Kidney epithelial cell (primary cell): Measurements from ENCODE around the gene NLRP8. TPM values are rescaled to one million over a fixed set of nuclear protein-coding genes. Genes with fewer than 3 reads are reported as not detected.

Experiments
- DNase-seq: peaks from one replicate; pipeline ENCODE4 v3.0.0-alpha.2; 2010; ENCODE audit warnings: low read depth
- H3K27me3 ChIP-seq: 2 replicates; pipeline ENCODE4 v1.6.0; 2011; ENCODE audit warnings: low read length; ENCODE audit not compliant: control insufficient read depth, insufficient read depth
- H3K36me3 ChIP-seq: 2 replicates; pipeline ENCODE4 v1.5.1; 2011; ENCODE audit warnings: low read length; ENCODE audit not compliant: control insufficient read depth, insufficient read depth
- H3K4me3 ChIP-seq: 2 replicates; pipeline ENCODE4 v1.5.1; 2011; ENCODE audit warnings: low read depth, mild to moderate bottlenecking, control low read depth, low read length
- CTCF ChIP-seq: IDR thresholded peaks from 2 replicates; pipeline ENCODE4 v1.5.1; 2011; ENCODE audit warnings: mild to moderate bottlenecking, moderate library complexity, low read length, control low read depth, inconsistent platforms; ENCODE audit not compliant: insufficient read depth, poor library complexity, severe bottlenecking
- total RNA-seq: library from RNA; depleted of rRNA; stranded (reverse); fragments of >200 nt; gene quantifications from 2 replicates; pipeline ENCODE4 v1.2.3, GENCODE V29; 2015

Gene NLRP8
- total RNA-seq, 1 donor from 2014 or later, result not detected

GRCh38 chr19:55956431-55956830, 8.8 kb downstream of the NLRP8 start:
- H3K4me3 ChIP-seq, result no peak overlapping the region
- H3K36me3 ChIP-seq, result no peaks in the 10 kb centered on the region
- no peak for TF ChIP-seq CTCF
- no peaks in the 10 kb centered on the region for H3K27me3 ChIP-seq
- DNase-seq, result no peak

- DNase-seq, result peak; percentile 47
- no peak for TF ChIP-seq CTCF
- no peaks in the 10 kb centered on the region for H3K36me3 ChIP-seq
- no peak overlapping the region for H3K4me3 ChIP-seq
- H3K27me3 ChIP-seq, result no peaks in the 10 kb centered on the region
Measured at GRCh38 chr19:55958356-55958755, 10.7 kb downstream of the NLRP8 start.

- Histone ChIP-seq H3K27me3 (no peaks in the 10 kb centered on the region), H3K36me3 (no peaks in the 10 kb centered on the region), H3K4me3 (no peak overlapping the region)
- no peak for TF ChIP-seq CTCF
- DNase-seq, result no peak
Measured at GRCh38 chr19:55959996-55960675, 12.5 kb downstream of the NLRP8 start.

- no peak overlapping the region for H3K4me3 ChIP-seq
- no peak for TF ChIP-seq CTCF
- DNase-seq, result no peak
- H3K27me3 ChIP-seq, result no peaks in the 10 kb centered on the region
- H3K36me3 ChIP-seq, result no peaks in the 10 kb centered on the region
Measured at GRCh38 chr19:55962186-55962585, 14.6 kb downstream of the NLRP8 start.

- DNase-seq, result no peak
- no peak for TF ChIP-seq CTCF
- H3K27me3 ChIP-seq, result no peaks in the 10 kb centered on the region
Measured at GRCh38 chr19:55973982-55974381, 26.4 kb downstream of the NLRP8 start.

GRCh38 chr19:55980415-55980814, 32.8 kb downstream of the NLRP8 start:
- Histone ChIP-seq H3K36me3 (no peaks in the 10 kb centered on the region), H3K4me3 (no peak overlapping the region), H3K27me3 (no peaks in the 10 kb centered on the region)
- no peak for TF ChIP-seq CTCF
- no peak for DNase-seq

More at GRCh38 chr19:55973982-55974381, 26.4 kb downstream of the NLRP8 start:
- no peak overlapping the region for H3K4me3 ChIP-seq
- H3K36me3 ChIP-seq, result no peaks in the 10 kb centered on the region
